KMS-11 (cell line): ENCODE data around the gene FAM83G.
"Not testable (repeated sequence)": the region's sequence is repeated elsewhere in the genome, so short reads cannot be mapped to it uniquely, and the experiment has no call there.

Source experiments
- H2AFZ ChIP-seq: fragments of 200-600 bp; sonication (generic); 2 replicates; pipeline ENCODE4 v1.6.1; 2016; ENCODE audit warnings: antibody characterized with exemption, mixed run types, low read depth
- H3K27ac ChIP-seq: fragments of 200-600 bp; sonication (generic); 2 replicates; pipeline ENCODE4 v1.6.1; 2016; ENCODE audit warnings: mild to moderate bottlenecking, mixed run types
- H3K27me3 ChIP-seq: fragments of 200-600 bp; sonication (generic); 2 replicates; pipeline ENCODE4 v1.6.1; 2017; ENCODE audit warnings: mild to moderate bottlenecking, low read depth, mixed run types, moderate library complexity; ENCODE audit not compliant: insufficient read depth
- H3K36me3 ChIP-seq: fragments of 200-600 bp; sonication (generic); 2 replicates; pipeline ENCODE4 v1.6.1; 2017; ENCODE audit warnings: mild to moderate bottlenecking, mixed run types; ENCODE audit not compliant: insufficient read depth
- H3K4me1 ChIP-seq: fragments of 200-600 bp; sonication (generic); 2 replicates; pipeline ENCODE4 v1.6.1; 2016; ENCODE audit warnings: mild to moderate bottlenecking, low read depth, mixed run types; ENCODE audit not compliant: poor library complexity, severe bottlenecking
- H3K4me2 ChIP-seq: fragments of 200-600 bp; sonication (generic); 2 replicates; pipeline ENCODE4 v1.7.0; 2016; ENCODE audit warnings: mild to moderate bottlenecking, mixed run types
- H3K4me3 ChIP-seq: fragments of 200-600 bp; sonication (generic); IDR thresholded peaks from 2 replicates; pipeline ENCODE4 v1.6.1; 2017; ENCODE audit warnings: low read depth, low read length, mixed read lengths; ENCODE audit not compliant: insufficient read depth
- H3K79me2 ChIP-seq: fragments of 200-600 bp; sonication (generic); 2 replicates; pipeline ENCODE4 v1.6.1; 2016; ENCODE audit warnings: low read depth, mixed run types; ENCODE audit not compliant: insufficient read depth
- H3K9ac ChIP-seq: fragments of 200-600 bp; sonication (generic); 2 replicates; pipeline ENCODE4 v1.6.1; 2016; ENCODE audit warnings: mild to moderate bottlenecking, mixed run types
- H4K20me1 ChIP-seq: fragments of 200-600 bp; sonication (generic); 2 replicates; pipeline ENCODE4 v1.6.1; 2016; ENCODE audit warnings: mild to moderate bottlenecking, mixed run types; ENCODE audit not compliant: insufficient read depth
- TF ChIP-seq, protein P1 (sequence below): fragments of 200-600 bp; sonication (generic); conservative IDR thresholded peaks from 2 replicates; pipeline ENCODE4 v1.6.1; 2017; ENCODE audit warnings: low read depth, mild to moderate bottlenecking, antibody characterized with exemption, low read length, moderate library complexity, mixed read lengths

Gene FAM83G

DNA sequence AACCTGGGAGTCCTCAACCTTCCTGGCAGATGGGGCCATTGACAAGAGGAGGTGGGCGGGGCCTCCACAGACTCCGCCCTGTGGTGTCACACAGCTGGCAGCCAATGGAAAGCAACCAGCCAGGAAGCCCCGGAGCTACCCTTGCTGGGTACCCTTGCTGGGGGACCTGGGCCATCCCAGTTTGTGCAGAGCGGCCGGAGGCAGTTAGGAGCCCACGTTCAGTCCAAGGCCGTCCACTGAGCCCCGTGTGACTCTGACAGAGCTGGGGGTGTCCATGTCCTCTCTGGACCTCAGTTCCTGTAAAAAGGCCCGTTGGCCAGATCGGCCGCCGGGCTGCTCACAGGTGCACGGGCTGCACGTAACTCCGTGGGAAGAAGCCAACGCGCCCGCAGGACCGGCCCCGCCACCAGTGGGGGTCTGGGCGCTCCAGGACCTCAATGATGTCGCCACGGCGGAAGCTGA is 17.1 kb upstream of the FAM83G start:
- no peaks in the 10 kb centered on the region for H4K20me1 ChIP-seq
- TF ChIP-seq, protein P1, sequence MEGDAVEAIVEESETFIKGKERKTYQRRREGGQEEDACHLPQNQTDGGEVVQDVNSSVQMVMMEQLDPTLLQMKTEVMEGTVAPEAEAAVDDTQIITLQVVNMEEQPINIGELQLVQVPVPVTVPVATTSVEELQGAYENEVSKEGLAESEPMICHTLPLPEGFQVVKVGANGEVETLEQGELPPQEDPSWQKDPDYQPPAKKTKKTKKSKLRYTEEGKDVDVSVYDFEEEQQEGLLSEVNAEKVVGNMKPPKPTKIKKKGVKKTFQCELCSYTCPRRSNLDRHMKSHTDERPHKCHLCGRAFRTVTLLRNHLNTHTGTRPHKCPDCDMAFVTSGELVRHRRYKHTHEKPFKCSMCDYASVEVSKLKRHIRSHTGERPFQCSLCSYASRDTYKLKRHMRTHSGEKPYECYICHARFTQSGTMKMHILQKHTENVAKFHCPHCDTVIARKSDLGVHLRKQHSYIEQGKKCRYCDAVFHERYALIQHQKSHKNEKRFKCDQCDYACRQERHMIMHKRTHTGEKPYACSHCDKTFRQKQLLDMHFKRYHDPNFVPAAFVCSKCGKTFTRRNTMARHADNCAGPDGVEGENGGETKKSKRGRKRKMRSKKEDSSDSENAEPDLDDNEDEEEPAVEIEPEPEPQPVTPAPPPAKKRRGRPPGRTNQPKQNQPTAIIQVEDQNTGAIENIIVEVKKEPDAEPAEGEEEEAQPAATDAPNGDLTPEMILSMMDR = no peak
- no peaks in the 10 kb centered on the region for H3K36me3 ChIP-seq
- no peaks in the 10 kb centered on the region for H3K4me1 ChIP-seq
- no peaks in the 10 kb centered on the region for H3K79me2 ChIP-seq
- H3K4me2 ChIP-seq = no peak overlapping the region
- no peak overlapping the region for H3K27ac ChIP-seq
- H3K27me3 ChIP-seq = peaks cover 4% of the 10 kb centered on the region; the same call in 1 of the 2 replicates
- H3K4me3 ChIP-seq = no peak overlapping the region
- no peak overlapping the region for H3K9ac ChIP-seq
- H2AFZ ChIP-seq = no peak overlapping the region

DNA sequence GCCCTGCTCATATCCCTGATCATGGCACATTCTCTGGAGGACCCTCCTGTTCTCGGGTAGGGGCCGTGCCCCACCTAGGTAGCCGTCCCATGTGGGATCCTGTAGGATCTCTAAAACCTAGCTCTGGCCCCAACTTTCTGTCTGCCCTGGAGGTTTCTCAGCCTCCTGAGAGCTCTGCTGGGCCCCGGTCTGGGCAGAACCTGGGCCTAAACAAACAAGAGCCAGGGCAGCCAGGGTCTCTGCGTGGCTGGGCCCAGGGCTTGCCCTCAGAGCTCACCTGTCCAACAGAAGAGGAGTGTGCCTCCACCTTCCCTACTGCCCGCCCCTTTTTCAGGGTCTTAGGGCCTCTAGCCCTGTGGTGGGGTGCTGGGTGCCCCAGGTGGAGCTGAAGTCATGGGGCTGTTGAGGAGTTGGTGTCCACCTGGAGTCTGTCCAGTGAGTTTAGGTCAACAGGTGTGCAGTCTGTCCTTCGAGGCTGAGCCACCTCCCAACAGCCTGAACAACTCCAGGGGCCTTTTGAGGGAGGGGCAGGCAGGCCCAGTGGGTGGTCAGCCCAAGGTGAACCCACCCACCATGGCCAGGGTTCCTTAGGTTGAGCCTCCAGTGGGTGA is 16.6 kb upstream of the FAM83G start:
- not testable (repeated sequence) for H3K36me3 ChIP-seq, H3K4me1 ChIP-seq, H3K4me3 ChIP-seq, H3K79me2 ChIP-seq, H4K20me1 ChIP-seq, H2AFZ ChIP-seq, H3K9ac ChIP-seq, H3K27me3 ChIP-seq, H3K4me2 ChIP-seq, H3K27ac ChIP-seq

DNA sequence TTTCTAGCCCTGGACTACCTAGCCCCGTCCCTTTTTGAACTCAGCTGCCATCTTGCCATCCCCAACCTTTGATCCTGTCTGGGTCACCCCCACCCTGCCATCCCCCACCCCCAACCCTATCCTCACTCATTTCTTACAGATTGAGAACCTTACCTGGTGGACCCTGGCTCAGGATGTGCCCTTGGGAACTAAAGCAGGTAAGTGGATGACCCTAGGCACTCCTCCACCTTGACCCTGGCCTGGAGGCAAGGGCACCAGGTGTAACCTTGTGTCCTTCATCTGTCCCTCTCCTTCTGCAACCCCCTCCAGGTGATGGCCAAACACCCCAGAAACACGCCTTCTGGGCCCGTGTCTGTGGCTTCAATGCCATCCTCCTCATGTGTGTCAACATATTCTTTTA is 15.5 kb upstream of the FAM83G start:
- TF ChIP-seq, protein P1 = no peak
- Histone ChIP-seq H3K79me2 (no peaks in the 10 kb centered on the region), H3K9ac (no peak overlapping the region), H3K4me2 (no peak overlapping the region), H3K4me3 (no peak overlapping the region), H4K20me1 (no peaks in the 10 kb centered on the region), H3K27ac (no peak overlapping the region), H2AFZ (no peak overlapping the region), H3K27me3 (peaks cover 4% of the 10 kb centered on the region; the same call in 1 of the 2 replicates), H3K4me1 (no peaks in the 10 kb centered on the region), H3K36me3 (no peaks in the 10 kb centered on the region)

DNA sequence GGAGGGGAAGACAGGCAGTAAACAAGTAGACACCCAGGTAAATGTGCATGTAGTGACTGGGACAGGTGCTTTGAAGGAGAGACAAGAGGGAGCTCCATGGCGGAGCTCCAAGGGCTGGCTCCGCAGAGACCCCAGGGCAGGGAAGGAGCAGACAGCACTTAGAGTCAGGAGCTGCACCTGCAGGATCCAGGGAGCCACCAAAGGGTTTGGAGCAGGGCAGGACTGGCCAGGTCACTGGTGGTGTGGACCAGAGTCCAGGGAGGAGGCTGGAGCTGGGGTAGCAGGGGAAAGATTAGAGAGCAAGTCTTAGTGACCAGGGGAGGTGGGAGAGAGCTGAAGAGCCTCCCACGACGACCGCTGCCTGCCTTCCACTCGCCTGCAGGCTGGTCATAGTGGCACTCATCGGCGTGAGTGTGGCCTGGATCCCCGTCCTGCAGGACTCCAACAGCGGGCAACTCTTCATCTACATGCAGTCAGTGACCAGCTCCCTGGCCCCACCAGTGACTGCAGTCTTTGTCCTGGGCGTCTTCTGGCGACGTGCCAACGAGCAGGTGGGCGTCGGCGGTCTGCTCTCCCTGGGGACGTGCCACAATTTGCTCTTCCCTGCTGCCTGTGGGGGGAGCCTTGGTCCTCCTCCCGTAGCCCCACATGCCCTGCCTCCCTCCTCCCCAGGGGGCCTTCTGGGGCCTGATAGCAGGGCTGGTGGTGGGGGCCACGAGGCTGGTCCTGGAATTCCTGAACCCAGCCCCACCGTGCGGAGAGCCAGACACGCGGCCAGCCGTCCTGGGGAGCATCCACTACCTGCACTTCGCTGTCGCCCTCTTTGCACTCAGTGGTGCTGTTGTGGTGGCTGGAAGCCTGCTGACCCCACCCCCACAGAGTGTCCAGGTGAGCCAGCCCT is 14.7 kb upstream of the FAM83G start:
- no peak overlapping the region for H3K27ac ChIP-seq
- peaks cover 4% of the 10 kb centered on the region; the same call in 1 of the 2 replicates for H3K27me3 ChIP-seq
- no peaks in the 10 kb centered on the region for H3K4me1 ChIP-seq
- TF ChIP-seq, protein P1 = no peak
- no peak overlapping the region for H3K4me3 ChIP-seq
- no peaks in the 10 kb centered on the region for H3K79me2 ChIP-seq
- H3K36me3 ChIP-seq = no peaks in the 10 kb centered on the region
- H3K4me2 ChIP-seq = no peak overlapping the region
- H4K20me1 ChIP-seq = no peaks in the 10 kb centered on the region
- H2AFZ ChIP-seq = no peak overlapping the region
- H3K9ac ChIP-seq = no peak overlapping the region

DNA sequence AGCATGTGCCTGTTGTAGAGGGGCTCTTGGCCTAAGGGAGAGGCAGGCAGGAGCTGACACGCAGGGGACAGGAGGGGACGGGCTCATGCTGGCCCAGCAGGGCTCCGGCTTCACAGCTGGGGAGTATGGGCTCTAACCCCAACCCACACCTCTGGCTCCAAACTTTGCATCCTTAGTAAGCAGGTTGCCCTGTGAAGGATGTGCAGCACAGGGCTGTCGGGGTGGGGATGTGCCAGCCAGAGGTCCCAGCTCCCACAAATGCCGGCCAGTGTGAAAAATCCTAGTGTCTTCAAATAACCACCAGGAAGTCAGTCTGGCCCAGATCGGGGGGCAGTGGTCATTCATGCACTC is 14.0 kb upstream of the FAM83G start:
- H3K36me3 ChIP-seq = no peaks in the 10 kb centered on the region
- no peaks in the 10 kb centered on the region for H3K4me1 ChIP-seq
- H3K79me2 ChIP-seq = no peaks in the 10 kb centered on the region
- no peak overlapping the region for H3K4me2 ChIP-seq
- H2AFZ ChIP-seq = no peak overlapping the region
- TF ChIP-seq, protein P1 = no peak
- H3K9ac ChIP-seq = no peak overlapping the region
- H3K27ac ChIP-seq = no peak overlapping the region
- peaks cover 4% of the 10 kb centered on the region; the same call in 1 of the 2 replicates for H3K27me3 ChIP-seq
- H3K4me3 ChIP-seq = no peak overlapping the region
- H4K20me1 ChIP-seq = no peaks in the 10 kb centered on the region
